H9 (cell line): ENCODE results near the gene C10orf143. TPM values are rescaled to one million over a fixed set of nuclear protein-coding genes. Genes with fewer than 3 reads are reported as not detected.

Experiments used
- DNase-seq: peaks from one replicate; pipeline ENCODE4 v3.0.0-alpha.2; 2017
- H2AFZ ChIP-seq: one replicate; pipeline ENCODE4 v1.6.1; 2013; ENCODE audit warnings: mild to moderate bottlenecking, low read length, control low read depth, moderate library complexity
- H2AK5ac ChIP-seq: 2 replicates; pipeline ENCODE4 v1.6.1; 2013; ENCODE audit warnings: low read length, control low read depth, mixed read lengths; ENCODE audit not compliant: insufficient read length
- H2BK120ac ChIP-seq: one replicate; pipeline ENCODE4 v1.6.1; 2013; ENCODE audit warnings: low read depth, mild to moderate bottlenecking, low read length, control low read depth, inconsistent platforms; ENCODE audit not compliant: poor library complexity, severe bottlenecking
- H2BK12ac ChIP-seq: 2 replicates; pipeline ENCODE4 v1.6.1; 2013; ENCODE audit warnings: low read length, control low read depth, mixed read lengths, low read depth; ENCODE audit not compliant: insufficient read length
- H2BK15ac ChIP-seq: 2 replicates; pipeline ENCODE4 v1.6.1; 2013; ENCODE audit warnings: low read depth, low read length, control low read depth
- H2BK20ac ChIP-seq: one replicate; pipeline ENCODE4 v1.6.1; 2013; ENCODE audit warnings: low read depth, mild to moderate bottlenecking, low read length, control low read depth, inconsistent platforms; ENCODE audit not compliant: poor library complexity, severe bottlenecking
- H2BK5ac ChIP-seq: 2 replicates; pipeline ENCODE4 v1.6.1; 2013; ENCODE audit warnings: low read length, control low read depth, mixed read lengths; ENCODE audit not compliant: insufficient read length
- H3K14ac ChIP-seq: 2 replicates; pipeline ENCODE4 v1.6.1; 2013; ENCODE audit warnings: low read length, control low read depth; ENCODE audit not compliant: insufficient read depth
- H3K18ac ChIP-seq: 2 replicates; pipeline ENCODE4 v1.6.1; 2013; ENCODE audit warnings: low read depth, mild to moderate bottlenecking, mixed read lengths, low read length, control low read depth; ENCODE audit not compliant: insufficient read length
- H3K23ac ChIP-seq: 2 replicates; pipeline ENCODE4 v1.6.1; 2013; ENCODE audit warnings: low read length, control low read depth, mixed read lengths, low read depth; ENCODE audit not compliant: insufficient read length
- H3K23me2 ChIP-seq: 2 replicates; pipeline ENCODE4 v1.6.1; 2013; ENCODE audit warnings: low read depth, mild to moderate bottlenecking, mixed read lengths, low read length, control low read depth; ENCODE audit not compliant: insufficient read length, poor library complexity, severe bottlenecking
- H3K27ac ChIP-seq: 2 replicates; pipeline ENCODE4 v1.5.1; 2013; ENCODE audit warnings: low read length, control low read depth, mixed read lengths, low read depth; ENCODE audit not compliant: insufficient read length
- H3K27me3 ChIP-seq: 2 replicates; pipeline ENCODE4 v1.6.1; 2013; ENCODE audit warnings: low read length, control low read depth, inconsistent platforms; ENCODE audit not compliant: insufficient read depth
- H3K4ac ChIP-seq: 2 replicates; pipeline ENCODE4 v1.6.1; 2013; ENCODE audit warnings: low read depth, mild to moderate bottlenecking, control low read depth, inconsistent platforms, low read length, moderate library complexity
- H3K4me1 ChIP-seq: 2 replicates; pipeline ENCODE4 v1.6.1; 2013; ENCODE audit warnings: low read length, control low read depth, inconsistent platforms; ENCODE audit not compliant: insufficient read depth
- H3K4me2 ChIP-seq: 2 replicates; pipeline ENCODE4 v1.6.1; 2013; ENCODE audit warnings: low read length, control low read depth, mixed read lengths; ENCODE audit not compliant: insufficient read length, insufficient read depth
- H3K56ac ChIP-seq: 2 replicates; pipeline ENCODE4 v1.6.1; 2013; ENCODE audit warnings: low read depth, mild to moderate bottlenecking, mixed read lengths, low read length, control low read depth; ENCODE audit not compliant: insufficient read length
- H3K79me1 ChIP-seq: 2 replicates; pipeline ENCODE4 v1.6.1; 2013; ENCODE audit warnings: low read depth, mild to moderate bottlenecking, moderate library complexity, low read length, control low read depth, inconsistent platforms; ENCODE audit not compliant: insufficient read depth, poor library complexity, severe bottlenecking
- H3K79me2 ChIP-seq: 2 replicates; pipeline ENCODE4 v1.6.1; 2013; ENCODE audit warnings: low read length, control low read depth, inconsistent platforms; ENCODE audit not compliant: insufficient read depth
- H3K9ac ChIP-seq: 2 replicates; pipeline ENCODE4 v1.6.1; 2013; ENCODE audit warnings: low read length, control low read depth, mixed read lengths; ENCODE audit not compliant: insufficient read length; ENCODE audit errors: extremely low read depth
- H3K9me3 ChIP-seq: one replicate; pipeline ENCODE4 v1.6.1; 2013; ENCODE audit warnings: low read depth, low read length, inconsistent platforms; ENCODE audit not compliant: control insufficient read depth
- H3T11ph ChIP-seq: one replicate; pipeline ENCODE4 v1.6.1; 2013; ENCODE audit warnings: mild to moderate bottlenecking, low read length, control low read depth, inconsistent platforms
- H4K20me1 ChIP-seq: one replicate; pipeline ENCODE4 v1.6.1; 2013; ENCODE audit not compliant: control insufficient read depth, insufficient read length, insufficient read depth
- H4K5ac ChIP-seq: 2 replicates; pipeline ENCODE4 v1.6.1; 2013; ENCODE audit warnings: low read depth, mild to moderate bottlenecking, mixed read lengths, low read length, control low read depth; ENCODE audit not compliant: insufficient read length
- H4K8ac ChIP-seq: replicated peaks from 2 replicates; pipeline ENCODE4 v1.6.1; 2013; ENCODE audit warnings: low read length, control low read depth, mixed read lengths, low read depth; ENCODE audit not compliant: insufficient read length
- H4K91ac ChIP-seq: 2 replicates; pipeline ENCODE4 v1.6.1; 2013; ENCODE audit warnings: low read depth, mild to moderate bottlenecking, moderate library complexity, mixed read lengths, low read length, control low read depth; ENCODE audit not compliant: insufficient read length
- H3K27ac Mint-ChIP-seq, 3 experiments: 2 replicates in 2 of 3; 3 replicates in 1 of 3; pipeline ENCODE4 v1.8.0; 2020 to 2021; ENCODE audit warnings: mixed read lengths in 3 of 3, mild to moderate bottlenecking in 1 of 3, moderate library complexity in 1 of 3
- H3K27me3 Mint-ChIP-seq: 2 replicates; pipeline ENCODE4 v1.8.0; 2021; ENCODE audit warnings: low read depth, mild to moderate bottlenecking, moderate library complexity, mixed read lengths
- H3K36me3 Mint-ChIP-seq, 3 experiments: 2 replicates in 2 of 3; 3 replicates in 1 of 3; pipeline ENCODE4 v1.8.0; 2020 to 2021; ENCODE audit warnings: low read depth in 3 of 3, mixed read lengths in 3 of 3; ENCODE audit not compliant: insufficient read depth in 1 of 3
- H3K4me1 Mint-ChIP-seq, 2 experiments: 2 replicates each; pipeline ENCODE4 v1.8.0; 2020; ENCODE audit warnings: mixed read lengths in 2 of 2
- H3K4me3 Mint-ChIP-seq, 2 experiments: 2 replicates in 1 of 2; 3 replicates in 1 of 2; pipeline ENCODE4 v1.8.0; 2020 to 2021; ENCODE audit warnings: mild to moderate bottlenecking in 2 of 2, mixed read lengths in 2 of 2, moderate library complexity in 1 of 2
- H3K9me3 Mint-ChIP-seq, 2 experiments: 2 replicates in 1 of 2; 3 replicates in 1 of 2; pipeline ENCODE4 v1.8.0; 2020; ENCODE audit warnings: mild to moderate bottlenecking in 2 of 2, mixed read lengths in 2 of 2, moderate library complexity in 1 of 2
- WGBS: extraction: QIAGEN DNeasy Blood & Tissue Kit; methylation state at CpG from one replicate; pipeline ENCODE4 v1.1.7; 2013; ENCODE audit warnings: missing lambda C conversion rate, low lambda C conversion rate, mixed read lengths; ENCODE audit not compliant: insufficient read length; ENCODE audit errors: extremely low coverage; 5-methylcytosine and 5-hydroxymethylcytosine counted together
- total RNA-seq: library from RNA; stranded (reverse); gene quantifications from 2 replicates; pipeline ENCODE4 v1.2.1, GENCODE V29; 2021
- TF ChIP-seq, protein P1 (sequence below): fragments of 200-600 bp; sonication (generic); conservative IDR thresholded peaks from 3 replicates; pipeline ENCODE4 v1.8.0; 2021; ENCODE audit warnings: antibody characterized with exemption, mild to moderate bottlenecking

The C10orf143 gene
- total RNA-seq, 1 experiment from 2014 or later, result 0.94 TPM

- Histone ChIP-seq H4K91ac (no peak overlapping the region), H3K4me1 (no peaks in the 10 kb centered on the region), H3K4ac (no peak overlapping the region), H3K79me2 (no peaks in the 10 kb centered on the region), H2BK120ac (no peak overlapping the region), H4K5ac (no peak overlapping the region), H4K20me1 (no peaks in the 10 kb centered on the region), H3K79me1 (no peaks in the 10 kb centered on the region), H3K18ac (no peak overlapping the region), H3K27me3 (no peaks in the 10 kb centered on the region), H2BK15ac (no peak overlapping the region), H3K14ac (no peak overlapping the region), H3K9ac (no peak overlapping the region), H2AK5ac (no peak overlapping the region), H3K27ac (no peak overlapping the region), H2AFZ (no peak overlapping the region), H2BK5ac (no peak overlapping the region), H3K23me2 (no peaks in the 10 kb centered on the region), H4K8ac (no peak overlapping the region), H3K23ac (no peak overlapping the region), H3K56ac (no peak overlapping the region), H2BK12ac (no peak overlapping the region), H3T11ph (no peak overlapping the region), H3K9me3 (no peaks in the 10 kb centered on the region), H3K4me2 (no peak overlapping the region), H2BK20ac (no peak overlapping the region)
- TF ChIP-seq, protein P1, sequence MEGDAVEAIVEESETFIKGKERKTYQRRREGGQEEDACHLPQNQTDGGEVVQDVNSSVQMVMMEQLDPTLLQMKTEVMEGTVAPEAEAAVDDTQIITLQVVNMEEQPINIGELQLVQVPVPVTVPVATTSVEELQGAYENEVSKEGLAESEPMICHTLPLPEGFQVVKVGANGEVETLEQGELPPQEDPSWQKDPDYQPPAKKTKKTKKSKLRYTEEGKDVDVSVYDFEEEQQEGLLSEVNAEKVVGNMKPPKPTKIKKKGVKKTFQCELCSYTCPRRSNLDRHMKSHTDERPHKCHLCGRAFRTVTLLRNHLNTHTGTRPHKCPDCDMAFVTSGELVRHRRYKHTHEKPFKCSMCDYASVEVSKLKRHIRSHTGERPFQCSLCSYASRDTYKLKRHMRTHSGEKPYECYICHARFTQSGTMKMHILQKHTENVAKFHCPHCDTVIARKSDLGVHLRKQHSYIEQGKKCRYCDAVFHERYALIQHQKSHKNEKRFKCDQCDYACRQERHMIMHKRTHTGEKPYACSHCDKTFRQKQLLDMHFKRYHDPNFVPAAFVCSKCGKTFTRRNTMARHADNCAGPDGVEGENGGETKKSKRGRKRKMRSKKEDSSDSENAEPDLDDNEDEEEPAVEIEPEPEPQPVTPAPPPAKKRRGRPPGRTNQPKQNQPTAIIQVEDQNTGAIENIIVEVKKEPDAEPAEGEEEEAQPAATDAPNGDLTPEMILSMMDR, result no peak
- DNase-seq, result peak; percentile 24
- Mint-ChIP-seq H3K9me3 (no peaks in the 10 kb centered on the region), H3K36me3 (no peaks in the 10 kb centered on the region), H3K27me3 (peaks cover 7% of the 10 kb centered on the region), H3K4me1 (peaks cover 0 to 2% of the 10 kb centered on the region in 2 experiments; a peak in 1 of 4 replicates), H3K27ac (no peak overlapping the region), H3K4me3 (no peak overlapping the region)
- WGBS, result no CpG with 5 or more reads among the region's 19 CpGs
These were observed 93.5 kb downstream of the C10orf143 start for GRCh38 chr10:130016993-130017630.
